WTC11 (cell line): ENCODE results near the gene SLC20A1. TPM values are rescaled to one million over a fixed set of nuclear protein-coding genes. Genes with fewer than 3 reads are reported as not detected.

Source experiments
- ATAC-seq: fragments of 200-7000 bp; cut with Tn5 transposase; 2 replicates; pipeline ENCODE4 v1.10.0; 2021; ENCODE audit warnings: mild to moderate bottlenecking, moderate library complexity
- CTCF ChIA-PET: fragments of 300-600 bp; sonication (Branson Sonifier 250); formaldehyde crosslinking; loops from one replicate; lab custom pipeline; 2021; ENCODE audit warnings: antibody characterized with exemption; lab: Charles Lee
- POLR2A ChIA-PET: fragments of 350-600 bp; sonication (Branson Sonifier 250); formaldehyde crosslinking; loops from one replicate; lab custom pipeline; 2021; ENCODE audit warnings: antibody characterized with exemption; lab: Charles Lee
- DNase-seq: peaks from one replicate; pipeline ENCODE4 v3.0.0; 2021; ENCODE audit warnings: low spot score
- H3K27ac Mint-ChIP-seq: 2 replicates; pipeline ENCODE4 v1.8.0; 2021; ENCODE audit warnings: mixed read lengths
- H3K27me3 Mint-ChIP-seq: 2 replicates; pipeline ENCODE4 v1.8.0; 2021; ENCODE audit warnings: low read depth, mild to moderate bottlenecking, moderate library complexity, mixed read lengths
- H3K36me3 Mint-ChIP-seq: 2 replicates; pipeline ENCODE4 v1.8.0; 2021; ENCODE audit warnings: mixed read lengths
- H3K4me1 Mint-ChIP-seq: 2 replicates; pipeline ENCODE4 v1.8.0; 2022; ENCODE audit warnings: mixed read lengths
- H3K4me3 Mint-ChIP-seq: 2 replicates; pipeline ENCODE4 v1.8.0; 2021; ENCODE audit warnings: mild to moderate bottlenecking, moderate library complexity, mixed read lengths
- H3K9me3 Mint-ChIP-seq: 2 replicates; pipeline ENCODE4 v1.8.0; 2021; ENCODE audit warnings: mixed read lengths
- ARID4B ChIP-seq: sonication (generic); formaldehyde crosslinking; IDR thresholded peaks from 2 replicates; pipeline ENCODE4 v1.8.0; 2023; ENCODE audit warnings: missing genetic modification reagents, mild to moderate bottlenecking, borderline replicate concordance
- CREB1 ChIP-seq: sonication (generic); formaldehyde crosslinking; IDR thresholded peaks from 2 replicates; pipeline ENCODE4 v1.8.0; 2023; ENCODE audit warnings: mild to moderate bottlenecking, missing genetic modification reagents
- ERG ChIP-seq: fragments of 250-450 bp; sonication (Bioruptor Pico); IDR thresholded peaks from 2 replicates; pipeline ENCODE4 v1.8.0; 2021; ENCODE audit warnings: mild to moderate bottlenecking
- FOXJ3 ChIP-seq: sonication (generic); formaldehyde crosslinking; IDR thresholded peaks from 2 replicates; pipeline ENCODE4 v1.9.0; 2021; ENCODE audit warnings: missing genetic modification reagents, mild to moderate bottlenecking, borderline replicate concordance
- HMGXB4 ChIP-seq: sonication (generic); formaldehyde crosslinking; IDR thresholded peaks from 2 replicates; pipeline ENCODE4 v1.8.1; 2023; ENCODE audit warnings: mild to moderate bottlenecking, moderate library complexity, missing genetic modification reagents
- IRF1 ChIP-seq: sonication (generic); formaldehyde crosslinking; IDR thresholded peaks from 2 replicates; pipeline ENCODE4 v1.8.0; 2023; ENCODE audit warnings: missing genetic modification reagents
- JAZF1 ChIP-seq: fragments of 250-450 bp; sonication (Bioruptor Pico); IDR thresholded peaks from 2 replicates; pipeline ENCODE4 v1.9.0; 2021; ENCODE audit warnings: moderate library complexity, mild to moderate bottlenecking, inconsistent platforms
- KAT7 ChIP-seq: sonication (generic); formaldehyde crosslinking; IDR thresholded peaks from 2 replicates; pipeline ENCODE4 v1.8.1; 2023; ENCODE audit warnings: missing genetic modification reagents, mild to moderate bottlenecking, borderline replicate concordance
- MLX ChIP-seq: sonication (generic); formaldehyde crosslinking; IDR thresholded peaks from 2 replicates; pipeline ENCODE4 v1.8.1; 2023; ENCODE audit warnings: mild to moderate bottlenecking, missing genetic modification reagents, moderate library complexity
- NFYB ChIP-seq: sonication (generic); formaldehyde crosslinking; conservative IDR thresholded peaks from 2 replicates; pipeline ENCODE4 v1.8.0; 2022; ENCODE audit warnings: low read depth, missing genetic modification reagents
- NR3C1 ChIP-seq: sonication (generic); formaldehyde crosslinking; conservative IDR thresholded peaks from 2 replicates; pipeline ENCODE4 v1.8.1; 2023; ENCODE audit warnings: low read depth, mild to moderate bottlenecking, missing genetic modification reagents
- PREB ChIP-seq: sonication (generic); formaldehyde crosslinking; IDR thresholded peaks from 2 replicates; pipeline ENCODE4 v1.8.1; 2022; ENCODE audit warnings: mild to moderate bottlenecking, missing genetic modification reagents, moderate library complexity, borderline replicate concordance
- PRRX2 ChIP-seq: fragments of 250-450 bp; sonication (Bioruptor Pico); IDR thresholded peaks from 2 replicates; pipeline ENCODE4 v1.8.0; 2021; ENCODE audit warnings: mild to moderate bottlenecking
- USF1 ChIP-seq: sonication (generic); formaldehyde crosslinking; IDR thresholded peaks from 2 replicates; pipeline ENCODE4 v1.8.0; 2022; ENCODE audit warnings: mild to moderate bottlenecking, missing genetic modification reagents
- USF2 ChIP-seq: sonication (generic); formaldehyde crosslinking; IDR thresholded peaks from 2 replicates; pipeline ENCODE4 v1.8.1; 2023; ENCODE audit warnings: mild to moderate bottlenecking, missing genetic modification reagents, moderate library complexity
- ZNF425 ChIP-seq: fragments of 250-450 bp; sonication (Bioruptor Pico); conservative IDR thresholded peaks from 2 replicates; pipeline ENCODE4 v1.9.0; 2021; ENCODE audit warnings: mild to moderate bottlenecking
- ZNF512 ChIP-seq: sonication (generic); formaldehyde crosslinking; IDR thresholded peaks from 2 replicates; pipeline ENCODE4 v1.8.1; 2022; ENCODE audit warnings: missing genetic modification reagents, borderline replicate concordance
- ZNF671 ChIP-seq: fragments of 250-450 bp; sonication (Bioruptor Pico); IDR thresholded peaks from 2 replicates; pipeline ENCODE4 v1.8.0; 2021; ENCODE audit warnings: mild to moderate bottlenecking
- total RNA-seq: library from RNA; stranded (reverse); gene quantifications from 3 replicates; pipeline ENCODE4 v1.2.3, GENCODE V29; 2021

Gene SLC20A1
- total RNA-seq, 1 experiment from 2014 or later = 59.9 TPM

- CTCF ChIA-PET = interaction anchor here (0.6 kb wide), 1 partner anchor 15 kb away, joined by 3 read pairs; no protein-coding TSS in a partner anchor
- no peak overlapping the region for H3K4me3 Mint-ChIP-seq
- DNase-seq = no peak
Measured at GRCh38 chr2:112642561-112642960, 3.2 kb upstream of the SLC20A1 start.

GRCh38 chr2:112642966-112643365, 2.8 kb upstream of the SLC20A1 start:
- ChIA-PET CTCF (no interaction called here), POLR2A (no interaction called here)
- Mint-ChIP-seq H3K4me3 (no peak overlapping the region), H3K27ac (no peak overlapping the region), H3K9me3 (no peaks in the 10 kb centered on the region), H3K27me3 (peaks cover 17% of the 10 kb centered on the region), H3K36me3 (peaks cover 13% of the 10 kb centered on the region), H3K4me1 (peaks cover 24% of the 10 kb centered on the region)
- TF ChIP-seq USF1 = no peak
- TF ChIP-seq NR3C1 (CRISPR knock-in tag) = no peak
- no peak for TF ChIP-seq ZNF425 (CRISPR knock-in tag)
- TF ChIP-seq ZNF512 (CRISPR knock-in tag) = no peak
- TF ChIP-seq PREB (CRISPR knock-in tag) = no peak
- TF ChIP-seq ARID4B (CRISPR knock-in tag) = no peak
- no peak for TF ChIP-seq JAZF1 (CRISPR knock-in tag)
- no peak for TF ChIP-seq HMGXB4 (CRISPR knock-in tag)
- TF ChIP-seq ERG = no peak
- TF ChIP-seq KAT7 (CRISPR knock-in tag) = no peak
- TF ChIP-seq FOXJ3 (CRISPR knock-in tag) = no peak
- ATAC-seq = no peak
- DNase-seq = no peak

More at GRCh38 chr2:112642561-112642960, 3.2 kb upstream of the SLC20A1 start:
- POLR2A ChIA-PET = no interaction called here
- peaks cover 20% of the 10 kb centered on the region for H3K4me1 Mint-ChIP-seq
- peaks cover 9% of the 10 kb centered on the region for H3K36me3 Mint-ChIP-seq
- peaks cover 17% of the 10 kb centered on the region for H3K27me3 Mint-ChIP-seq
- H3K27ac Mint-ChIP-seq = no peak overlapping the region
- no peak for ATAC-seq
- H3K9me3 Mint-ChIP-seq = no peaks in the 10 kb centered on the region
- TF ChIP-seq USF2 (CRISPR knock-in tag) (no peak), ZNF671 (CRISPR knock-in tag) (no peak), NFYB (CRISPR knock-in tag) (no peak), CREB1 (CRISPR knock-in tag) (no peak), PRRX2 (no peak), MLX (CRISPR knock-in tag) (no peak), IRF1 (CRISPR knock-in tag) (no peak)
